ENCODE results near the gene TNS1.

TNS1 gene

GRCh38 chr2:217751192-217751591 lies 251.6 kb downstream of the TNS1 start:
- H3K4me3 ChIP-seq (ENCODE audit: low read depth in 1 of 2, low read length in 2 of 2) = no peak overlapping the region
- no peaks in the 10 kb centered on the region for H3K9me3 ChIP-seq (ENCODE audit: control insufficient read depth in 1 of 2, low read length in 2 of 2)
- peaks cover 5 to 39% of the 10 kb centered on the region in 2 donors for H3K4me1 ChIP-seq (ENCODE audit: control insufficient read depth in 1 of 2, insufficient read depth in 2 of 2, low read length in 2 of 2)
- H3K27ac ChIP-seq (ENCODE audit: low read length) = no peak overlapping the region
- no peaks in the 10 kb centered on the region for H3K36me3 ChIP-seq (ENCODE audit: control insufficient read depth in 1 of 2, insufficient read depth in 2 of 2, low read length in 2 of 2)
- H3K27me3 ChIP-seq (ENCODE audit: low read depth, low read length) = no peaks in the 10 kb centered on the region

Data from muscle layer of duodenum (tissue), 2 donors.